ENCODE results near the gene U2AF2.

DNA sequence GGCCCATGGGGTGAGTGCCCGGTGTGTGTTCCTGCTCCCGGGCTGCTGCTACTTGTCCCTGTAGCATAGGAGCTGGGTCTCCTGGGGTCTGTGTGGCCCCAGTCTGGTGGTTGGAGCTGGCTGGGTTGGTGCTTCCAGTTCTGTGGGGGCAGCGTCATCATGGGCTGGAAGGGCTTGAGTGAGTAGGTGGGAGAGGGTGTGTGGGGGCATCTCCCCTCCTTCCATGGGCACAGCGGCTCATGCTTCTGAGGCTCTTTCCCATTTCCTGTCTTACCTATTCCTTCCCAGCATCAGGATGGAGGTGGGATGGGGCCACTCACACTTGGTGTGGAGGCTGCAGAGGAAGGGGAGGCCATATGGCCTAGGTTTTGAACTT is 12.2 kb downstream of the U2AF2 start:
- TF ChIP-seq CTCF (conservative IDR thresholded peaks at IDR 0.05; ENCODE audit: low read length) (no peak), EZH2phosphoT487 (IDR thresholded peaks at IDR 0.05; ENCODE audit: borderline replicate concordance, low read depth, low read length) (no peak)

Data from OCI-LY7 (cell line).